ENCODE measurements around the gene TAGLN.
A peak's percentile ranks its signal among the peaks of the same experiment; 100 is the strongest.

The TAGLN gene

DNA sequence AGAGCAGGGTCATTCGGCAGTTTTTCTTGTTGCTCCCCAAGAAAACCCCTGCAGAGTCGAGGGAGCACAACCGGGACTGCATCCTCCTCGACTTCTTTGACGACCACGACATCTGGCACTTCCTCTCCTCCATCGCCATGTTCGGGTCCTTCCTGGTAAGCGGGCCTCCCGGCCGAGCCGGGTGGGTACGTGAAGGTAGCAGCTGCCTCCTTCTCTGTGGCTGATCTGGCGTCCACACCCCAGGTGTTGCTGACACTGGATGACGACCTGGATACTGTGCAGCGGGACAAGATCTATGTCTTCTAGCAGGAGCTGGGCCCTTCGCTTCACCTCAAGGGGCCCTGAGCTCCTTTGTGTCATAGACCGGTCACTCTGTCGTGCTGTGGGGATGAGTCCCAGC is 3.4 kb upstream of the TAGLN start:
- H3K27ac ChIP-seq: no peak overlapping the region
- H3K4me3 ChIP-seq: no peak overlapping the region
- no peak for DNase-seq (ENCODE audit: low spot score)
- TF ChIP-seq, protein P1, sequence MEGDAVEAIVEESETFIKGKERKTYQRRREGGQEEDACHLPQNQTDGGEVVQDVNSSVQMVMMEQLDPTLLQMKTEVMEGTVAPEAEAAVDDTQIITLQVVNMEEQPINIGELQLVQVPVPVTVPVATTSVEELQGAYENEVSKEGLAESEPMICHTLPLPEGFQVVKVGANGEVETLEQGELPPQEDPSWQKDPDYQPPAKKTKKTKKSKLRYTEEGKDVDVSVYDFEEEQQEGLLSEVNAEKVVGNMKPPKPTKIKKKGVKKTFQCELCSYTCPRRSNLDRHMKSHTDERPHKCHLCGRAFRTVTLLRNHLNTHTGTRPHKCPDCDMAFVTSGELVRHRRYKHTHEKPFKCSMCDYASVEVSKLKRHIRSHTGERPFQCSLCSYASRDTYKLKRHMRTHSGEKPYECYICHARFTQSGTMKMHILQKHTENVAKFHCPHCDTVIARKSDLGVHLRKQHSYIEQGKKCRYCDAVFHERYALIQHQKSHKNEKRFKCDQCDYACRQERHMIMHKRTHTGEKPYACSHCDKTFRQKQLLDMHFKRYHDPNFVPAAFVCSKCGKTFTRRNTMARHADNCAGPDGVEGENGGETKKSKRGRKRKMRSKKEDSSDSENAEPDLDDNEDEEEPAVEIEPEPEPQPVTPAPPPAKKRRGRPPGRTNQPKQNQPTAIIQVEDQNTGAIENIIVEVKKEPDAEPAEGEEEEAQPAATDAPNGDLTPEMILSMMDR (IDR thresholded peaks at IDR 0.05): no peak

DNA sequence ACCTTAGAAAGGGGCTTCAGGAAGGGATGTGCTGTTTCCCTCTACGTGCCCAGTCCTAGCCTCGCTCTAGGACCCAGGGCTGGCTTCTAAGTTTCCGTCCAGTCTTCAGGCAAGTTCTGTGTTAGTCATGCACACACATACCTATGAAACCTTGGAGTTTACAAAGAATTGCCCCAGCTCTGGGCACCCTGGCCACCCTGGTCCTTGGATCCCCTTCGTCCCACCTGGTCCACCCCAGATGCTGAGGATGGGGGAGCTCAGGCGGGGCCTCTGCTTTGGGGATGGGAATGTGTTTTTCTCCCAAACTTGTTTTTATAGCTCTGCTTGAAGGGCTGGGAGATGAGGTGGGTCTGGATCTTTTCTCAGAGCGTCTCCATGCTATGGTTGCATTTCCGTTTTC is 2.2 kb upstream of the TAGLN start:
- Histone ChIP-seq H3K27ac (peak overlapping the region; percentile 97), H3K4me3 (no peak overlapping the region)
- no peak for DNase-seq (ENCODE audit: low spot score)
- TF ChIP-seq, protein P1 (IDR thresholded peaks at IDR 0.05): no peak

DNA sequence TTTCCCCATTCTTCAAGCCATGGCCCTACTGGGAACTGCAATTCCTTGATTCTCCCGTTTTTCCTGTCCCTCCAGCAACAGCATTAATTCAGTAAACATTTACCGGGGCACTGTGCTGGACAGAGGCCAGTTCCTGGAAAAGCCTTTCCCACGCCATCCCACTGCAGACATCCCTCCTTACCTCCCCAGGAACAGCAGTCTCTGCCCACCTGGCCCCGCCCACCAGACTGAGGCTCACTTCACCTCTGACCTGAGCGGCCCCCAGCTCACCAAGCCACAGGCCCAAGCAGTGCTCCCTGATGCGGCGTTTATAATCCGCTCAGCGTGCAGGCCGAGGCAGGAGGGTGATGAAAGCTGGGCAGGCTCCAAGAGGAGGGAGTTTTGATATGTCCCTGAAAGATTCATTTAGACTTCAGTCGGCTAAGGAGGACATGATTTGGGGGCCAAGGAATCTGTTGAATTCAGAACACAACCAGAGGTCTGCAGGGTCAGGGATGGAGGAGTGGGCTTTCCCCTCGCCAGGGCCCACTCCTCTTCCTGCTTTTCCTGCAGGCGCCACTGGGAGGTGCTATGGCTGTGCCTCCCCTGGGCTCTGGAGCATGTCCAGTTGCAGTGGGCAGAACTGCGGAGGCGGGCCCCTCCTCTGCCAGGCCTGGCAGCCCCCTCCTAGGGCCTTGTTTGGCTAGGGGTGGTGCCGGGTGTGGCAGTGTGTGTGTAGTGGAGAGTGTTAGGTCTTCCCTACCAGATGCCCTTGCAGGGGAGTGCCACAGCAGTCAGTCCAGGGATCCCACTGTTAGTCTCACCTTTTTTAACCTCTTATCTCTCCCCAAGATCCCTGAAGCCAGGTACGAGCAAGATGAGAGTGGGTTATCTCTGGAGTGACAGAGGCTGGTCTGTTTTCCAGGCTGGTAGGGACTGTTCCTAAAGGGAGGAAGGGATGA is 1.4 kb upstream of the TAGLN start:
- DNase-seq (ENCODE audit: low spot score): peak; percentile 94
- Histone ChIP-seq H3K27ac (peak overlapping the region; percentile 97), H3K4me3 (peak overlapping the region; percentile 75)
- TF ChIP-seq, protein P1 (IDR thresholded peaks at IDR 0.05): peak; percentile 79

DNA sequence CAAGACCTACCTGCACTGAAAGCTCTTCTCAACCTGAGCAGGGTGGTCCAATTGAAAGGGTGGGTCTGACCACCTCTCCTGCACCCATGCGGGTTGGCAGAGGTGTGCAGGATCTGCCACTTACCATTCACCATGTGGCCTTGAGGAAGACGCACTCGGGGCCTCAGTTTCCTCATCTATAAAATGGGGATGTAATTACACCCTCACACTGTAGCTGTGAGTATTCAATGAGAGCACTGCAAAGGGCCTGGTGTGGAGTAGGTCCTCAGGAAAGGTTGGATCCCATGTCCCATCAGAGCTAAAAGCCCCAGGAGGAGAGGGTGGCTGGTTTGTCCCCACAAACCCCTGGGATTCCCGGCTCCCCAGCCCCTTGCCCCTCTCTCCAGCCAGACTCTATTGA is 557 bp upstream of the TAGLN start:
- Histone ChIP-seq H3K27ac (peak overlapping the region; percentile 97), H3K4me3 (peak overlapping the region; percentile 75)
- TF ChIP-seq, protein P1 (IDR thresholded peaks at IDR 0.05): no peak
- no peak for DNase-seq (ENCODE audit: low spot score)

DNA sequence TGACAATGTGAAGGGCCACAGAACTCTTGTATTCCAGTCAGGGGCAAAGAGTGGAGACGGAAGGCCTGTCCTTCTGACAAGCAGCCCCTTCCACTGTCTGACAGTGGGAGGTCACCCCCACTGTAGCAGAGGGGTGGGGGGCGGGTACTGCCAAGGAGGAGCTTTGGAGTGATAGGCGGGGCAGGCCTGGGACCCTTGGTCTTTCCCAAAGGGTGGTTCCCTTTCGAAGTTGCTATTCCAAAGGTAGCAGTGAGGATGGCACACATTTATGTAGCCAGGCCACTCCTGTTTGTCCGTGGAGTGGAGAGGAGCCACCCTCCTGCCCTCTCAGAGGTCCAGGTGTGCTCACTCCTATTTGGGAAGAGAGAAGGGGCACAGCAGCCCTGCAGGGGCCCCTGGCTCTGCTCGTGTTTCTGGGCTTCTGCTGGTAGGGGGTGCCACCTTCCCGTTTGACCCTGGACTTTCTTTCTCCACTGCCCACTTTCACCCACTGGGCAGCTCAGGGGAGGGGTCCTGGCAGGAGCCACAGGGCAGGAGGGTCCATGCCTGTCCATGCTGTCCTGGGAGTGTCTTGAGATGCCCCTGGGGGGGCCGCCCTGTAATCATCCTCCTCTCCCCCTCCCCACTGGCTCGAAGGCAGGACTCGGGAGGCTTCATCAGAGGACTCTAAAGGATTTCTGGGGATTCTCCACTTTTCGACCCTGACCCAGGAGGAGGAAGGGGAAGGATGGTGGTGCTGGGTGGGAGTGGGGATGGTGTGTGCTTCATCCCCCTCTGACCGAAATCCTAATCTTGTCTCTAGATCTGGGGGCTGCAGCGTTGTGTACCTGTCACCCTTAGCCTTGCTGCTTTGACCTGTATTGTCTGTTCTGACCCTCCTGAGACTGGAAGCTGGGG is 994 bp downstream of the TAGLN start:
- no peak for DNase-seq (ENCODE audit: low spot score)
- TF ChIP-seq, protein P1 (IDR thresholded peaks at IDR 0.05): no peak
- Histone ChIP-seq H3K4me3 (peak overlapping the region; percentile 75), H3K27ac (peak overlapping the region; percentile 97)

DNA sequence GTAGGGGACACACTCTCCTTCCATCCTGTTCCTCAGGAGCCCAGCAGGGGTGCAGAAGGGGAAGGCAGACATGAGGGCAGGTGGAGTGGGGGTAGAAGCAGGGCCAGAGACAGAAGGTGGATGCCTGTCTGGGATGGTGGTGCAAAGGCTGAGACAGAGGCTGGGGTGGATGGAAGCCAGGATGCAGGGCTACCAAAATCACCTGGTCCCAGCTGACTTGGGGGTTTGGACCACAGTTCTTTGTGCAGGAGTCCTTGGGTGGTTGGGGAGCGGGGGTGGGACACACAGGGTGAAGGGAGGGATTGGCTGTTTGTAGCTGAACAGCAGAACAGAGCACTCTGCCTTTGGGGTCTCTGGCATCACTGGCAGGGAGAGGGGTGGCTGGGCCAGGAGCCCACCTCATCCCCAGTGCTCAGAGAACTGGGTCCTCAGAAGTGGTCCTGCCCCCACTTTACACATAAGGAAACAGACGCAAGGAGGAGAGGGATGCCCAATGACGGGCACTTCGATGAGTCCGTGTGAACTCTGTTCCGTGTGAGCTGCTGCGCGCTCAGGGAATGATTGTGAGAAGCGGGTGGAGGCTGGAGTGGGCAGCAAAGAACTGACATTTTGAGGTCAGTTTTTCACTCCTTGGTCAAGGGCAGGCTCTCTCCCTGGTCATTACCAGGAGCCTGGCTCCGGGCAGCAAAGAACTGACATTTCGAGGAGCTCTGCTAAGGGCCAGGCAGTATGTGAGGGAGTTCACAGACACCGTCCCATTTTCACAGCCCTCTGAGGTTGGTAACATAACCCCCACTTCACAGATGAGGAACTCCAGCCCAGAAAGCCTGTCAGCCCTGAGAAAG is 1.9 kb downstream of the TAGLN start:
- DNase-seq (ENCODE audit: low spot score): no peak
- Histone ChIP-seq H3K27ac (peak overlapping the region; percentile 97), H3K4me3 (peak overlapping the region; percentile 75)
- TF ChIP-seq, protein P1 (IDR thresholded peaks at IDR 0.05): no peak
